Activated T-helper 1 cell treated with anti-CD3 and anti-CD28 coated beads, Interleukin-2, amount 50 U/mL, for 16 hours (primary cell): ENCODE results near the gene FCMR.
A peak's percentile ranks its signal among the peaks of the same experiment; 100 is the strongest.

Experiments
- DNase-seq, 2 donors: peaks; one replicate each; pipeline ENCODE4 v3.0.0-alpha.2; 2020; ENCODE audit warnings: low read depth in 1 of 2, low spot score in 1 of 2

The FCMR gene, protein sequence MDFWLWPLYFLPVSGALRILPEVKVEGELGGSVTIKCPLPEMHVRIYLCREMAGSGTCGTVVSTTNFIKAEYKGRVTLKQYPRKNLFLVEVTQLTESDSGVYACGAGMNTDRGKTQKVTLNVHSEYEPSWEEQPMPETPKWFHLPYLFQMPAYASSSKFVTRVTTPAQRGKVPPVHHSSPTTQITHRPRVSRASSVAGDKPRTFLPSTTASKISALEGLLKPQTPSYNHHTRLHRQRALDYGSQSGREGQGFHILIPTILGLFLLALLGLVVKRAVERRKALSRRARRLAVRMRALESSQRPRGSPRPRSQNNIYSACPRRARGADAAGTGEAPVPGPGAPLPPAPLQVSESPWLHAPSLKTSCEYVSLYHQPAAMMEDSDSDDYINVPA

DNA sequence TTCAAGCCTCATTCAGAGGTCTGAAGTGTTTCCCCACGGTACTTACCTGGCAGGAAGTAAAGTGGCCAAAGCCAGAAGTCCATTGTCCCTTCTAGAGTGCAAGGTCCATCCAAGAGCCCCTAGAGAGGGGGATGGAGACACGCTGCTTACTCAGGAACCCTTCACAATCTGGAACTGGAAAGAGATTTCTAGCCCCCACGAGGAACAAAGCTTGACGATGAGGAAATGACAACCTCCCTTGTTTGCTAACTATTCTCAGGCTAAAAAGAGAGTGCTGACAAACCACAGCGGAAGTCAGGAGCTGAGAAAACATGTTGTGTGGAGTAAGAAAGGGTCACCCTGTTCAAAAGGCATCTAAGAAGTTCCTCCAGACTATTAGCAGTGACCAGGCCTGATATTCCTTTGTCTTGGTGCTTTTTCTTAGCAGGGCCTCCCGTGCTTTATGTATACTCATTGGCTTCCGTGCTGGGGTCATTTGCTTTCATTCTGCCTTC, at the start of gene FCMR:
Gene FCMR (minus strand): TSS at position 170 of the 494 bp plus-strand sequence. CDS start 87 bp downstream, at position 83.
- peak in 1 of 2 donors; percentile 25 for DNase-seq

DNA sequence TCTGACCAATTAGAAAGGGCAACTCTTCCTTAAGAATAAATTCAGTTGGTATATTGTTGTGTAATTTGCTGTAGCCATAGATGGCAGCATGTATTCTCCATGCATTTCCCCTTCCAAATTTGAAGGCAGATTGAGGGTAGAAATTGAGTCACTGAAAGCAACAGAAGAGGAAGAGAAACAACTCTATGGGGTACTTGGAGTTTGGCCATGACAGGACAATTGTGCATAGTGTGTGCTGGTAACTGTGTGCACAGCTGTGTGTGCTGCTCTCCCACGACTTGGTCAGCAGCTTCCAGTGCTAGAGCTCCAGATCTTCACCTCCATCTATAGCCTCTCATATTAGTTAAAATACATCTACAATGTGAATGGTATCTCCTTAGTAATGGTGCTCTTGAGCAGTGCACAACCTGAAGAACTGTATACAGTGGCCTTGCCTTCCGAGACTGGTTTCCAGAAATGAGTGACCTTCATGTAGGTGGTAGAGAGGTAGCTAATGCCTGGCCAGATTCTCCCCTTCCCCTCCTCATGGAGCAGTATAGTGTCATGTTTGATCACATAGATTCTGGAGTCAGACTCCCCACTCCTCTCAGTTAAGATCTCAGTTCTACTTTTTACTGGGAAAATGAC, 49.4 kb upstream of the FCMR start:
- DNase-seq: no peak

DNA sequence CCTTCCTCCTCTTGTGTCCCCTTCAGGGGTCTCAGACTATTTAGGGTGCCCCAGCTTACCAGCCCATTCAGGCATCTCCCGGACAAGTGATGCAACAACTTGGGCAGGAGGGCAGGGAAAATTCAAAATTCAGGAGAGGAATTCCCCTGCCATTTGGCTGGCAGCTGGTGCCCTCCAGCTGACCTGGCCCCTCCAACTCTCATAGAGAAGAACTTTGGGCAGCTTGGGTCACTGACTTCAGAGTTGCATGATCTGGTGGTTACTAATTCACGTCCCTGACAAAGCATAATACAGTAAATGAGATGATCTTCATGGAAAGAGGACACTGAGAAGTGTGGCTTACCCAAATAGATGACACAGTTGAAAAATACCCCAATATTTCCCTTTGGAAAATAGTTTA, 48.7 kb upstream of the FCMR start, which contains the start of gene FCAMR:
Gene FCAMR (minus strand): TSS at position 15 of the 400 bp plus-strand sequence. CDS start 335 bp downstream, outside the sequence.
- no peak for DNase-seq

DNA sequence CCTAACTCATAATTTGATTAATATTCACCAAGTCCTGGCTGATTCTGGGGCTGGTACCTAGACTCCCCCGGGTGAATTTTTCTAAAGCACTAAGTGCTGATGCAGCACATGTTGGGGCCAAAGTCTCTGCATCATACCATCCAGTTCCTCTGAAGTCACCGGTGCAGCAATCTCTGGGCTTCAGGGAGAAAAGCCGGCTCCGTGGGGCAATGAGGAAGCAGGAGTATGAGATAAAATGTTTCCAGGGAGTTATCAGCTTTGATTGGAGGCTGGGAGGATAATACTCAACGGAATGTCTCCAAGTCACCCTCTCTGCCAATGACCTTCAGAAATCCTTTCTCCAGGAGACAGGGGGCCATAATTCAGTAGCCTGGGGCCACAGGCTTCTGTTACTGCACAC, 47.3 kb upstream of the FCMR start:
- DNase-seq: no peak

DNA sequence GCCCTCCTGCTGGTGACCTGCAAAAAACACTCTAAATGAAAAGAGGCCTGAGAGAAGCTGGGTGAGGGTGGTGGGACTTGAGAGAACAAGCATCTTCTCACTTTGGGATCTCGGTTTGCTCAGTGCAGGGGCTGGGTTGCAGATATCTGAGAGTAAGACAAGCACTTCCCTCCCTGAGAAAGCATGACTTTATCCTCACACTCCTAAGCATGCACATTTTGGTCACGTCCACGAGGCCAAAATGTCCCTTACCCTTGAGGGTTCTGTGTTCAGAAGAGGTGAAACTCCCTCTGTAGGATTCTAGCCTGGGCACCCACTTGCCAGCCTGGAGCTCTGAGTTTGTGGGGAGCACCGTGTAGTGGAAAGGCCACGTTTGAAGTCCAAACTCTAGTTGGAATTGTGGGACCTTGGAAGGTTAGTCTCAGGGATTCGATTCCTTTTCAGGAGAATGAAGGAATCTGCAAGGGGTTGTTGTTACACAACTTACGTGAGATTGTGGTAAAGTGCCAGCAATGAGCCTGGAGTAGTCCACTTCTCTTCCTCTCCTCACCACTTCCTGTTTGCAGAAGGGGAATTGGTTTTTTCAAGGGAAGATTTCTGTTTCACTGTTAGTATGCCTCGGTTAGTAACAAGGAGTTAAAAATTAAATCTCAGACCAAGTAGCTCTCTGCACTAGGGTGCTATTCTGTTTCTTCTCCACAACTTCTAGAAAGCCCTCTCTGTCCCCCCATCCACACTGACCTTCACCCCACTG, 45.5 kb upstream of the FCMR start:
- DNase-seq: no peak

DNA sequence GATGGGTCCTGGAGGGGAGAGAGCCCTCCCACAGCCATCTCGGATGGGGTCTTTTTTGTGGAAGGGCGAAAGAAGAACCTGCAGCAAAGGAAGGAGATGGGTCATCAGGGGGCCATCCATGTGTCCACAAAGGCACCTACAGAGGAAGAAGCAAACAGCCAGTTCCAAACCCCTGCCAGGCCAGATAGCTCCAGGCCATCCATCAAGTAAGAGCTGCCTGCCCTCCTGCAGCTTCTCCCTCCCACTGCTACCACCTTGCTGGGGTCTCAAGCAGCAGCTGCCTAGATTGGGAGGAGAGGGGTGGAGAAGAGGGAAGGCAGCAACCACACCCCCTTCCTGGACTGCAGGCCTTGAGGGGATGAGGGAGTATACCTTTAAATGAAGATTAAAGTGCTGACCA, 44.0 kb upstream of the FCMR start:
- no peak for DNase-seq

DNA sequence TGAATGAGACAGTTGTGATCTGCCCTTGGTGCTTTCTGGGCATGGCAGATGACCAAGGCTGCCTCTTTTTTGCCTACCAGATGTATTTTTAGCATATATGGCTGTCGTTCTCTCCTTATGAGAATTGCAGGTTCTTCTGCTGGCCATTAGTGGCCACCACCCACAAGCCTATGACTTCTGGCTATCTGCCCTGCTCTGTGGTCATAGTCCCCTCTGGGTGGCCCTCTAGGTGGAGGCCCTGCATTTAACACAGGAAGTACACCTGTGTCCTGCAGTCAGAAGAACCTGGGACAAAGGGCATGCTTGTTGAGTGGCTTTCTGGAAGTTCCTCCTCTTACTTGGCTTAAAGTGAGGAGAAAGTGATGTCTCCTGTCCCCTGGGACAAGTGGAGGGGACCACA, 42.0 kb upstream of the FCMR start:
- no peak for DNase-seq

DNA sequence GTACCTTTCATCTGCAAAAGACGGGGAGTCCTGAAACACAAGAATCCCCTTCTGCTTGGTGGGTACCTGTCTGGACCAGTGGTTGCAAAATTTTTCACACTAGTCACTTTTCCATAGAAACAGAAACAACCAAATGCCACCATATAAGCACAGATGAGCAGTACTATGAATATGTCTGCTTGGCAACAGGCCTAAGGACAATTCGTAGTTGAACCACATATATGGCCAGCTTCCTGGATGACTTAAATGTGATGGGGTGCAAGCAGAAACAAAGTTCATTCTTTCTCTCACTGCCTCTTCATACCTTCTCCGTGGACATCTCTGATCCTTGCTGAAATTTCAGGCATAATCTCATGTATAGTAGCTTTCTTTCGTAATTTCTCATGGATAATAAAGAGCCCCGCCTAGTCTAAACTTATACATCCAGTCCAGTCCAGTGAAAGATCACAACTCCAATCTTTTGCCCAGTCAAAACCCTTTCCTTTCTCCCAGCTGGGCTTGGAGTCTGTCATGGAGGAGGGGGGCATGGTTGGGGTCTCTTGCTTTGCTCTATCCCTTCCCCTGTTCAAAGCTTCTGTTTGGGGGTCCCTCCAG, 41.5 kb upstream of the FCMR start:
- DNase-seq: no peak

DNA sequence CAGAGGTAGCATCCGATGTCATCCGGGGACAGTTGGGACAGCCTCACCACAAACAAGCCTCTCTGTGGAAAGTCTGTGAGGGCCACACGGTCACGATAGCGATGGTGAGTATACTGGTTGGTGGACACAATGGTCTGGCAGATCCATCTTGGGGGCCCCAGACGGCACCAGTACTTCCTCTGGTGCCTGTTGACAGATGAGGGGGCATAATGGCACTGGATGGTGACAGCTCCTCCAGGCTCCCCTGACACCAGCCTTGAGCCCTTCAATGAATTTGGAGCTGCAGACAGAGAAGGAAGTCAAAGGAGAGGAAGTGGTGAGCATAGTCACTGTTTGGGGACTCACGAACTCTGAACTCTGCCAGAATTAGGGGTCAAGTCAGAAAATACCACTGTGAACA, 40.5 kb upstream of the FCMR start:
- DNase-seq: no peak

DNA sequence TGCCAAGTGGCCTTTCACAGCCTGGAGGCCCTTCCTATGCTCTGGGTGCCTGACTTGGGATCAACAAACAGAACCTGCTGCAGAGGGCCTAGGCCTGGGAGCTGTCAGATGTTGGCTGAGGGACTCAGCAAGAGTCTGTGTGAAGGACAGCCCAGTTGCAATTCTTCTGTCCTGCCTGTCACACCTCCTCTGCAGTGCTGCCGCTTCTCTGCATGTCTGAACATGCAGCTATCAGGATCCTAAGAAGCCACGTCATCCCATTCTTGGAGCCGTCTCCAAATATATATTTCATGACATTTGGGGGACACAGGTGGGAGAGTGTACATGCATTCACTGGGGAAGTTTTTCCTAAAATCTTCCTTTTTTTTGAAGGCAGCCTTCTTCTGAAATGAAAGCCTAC, 39.9 kb upstream of the FCMR start:
- DNase-seq: no peak

DNA sequence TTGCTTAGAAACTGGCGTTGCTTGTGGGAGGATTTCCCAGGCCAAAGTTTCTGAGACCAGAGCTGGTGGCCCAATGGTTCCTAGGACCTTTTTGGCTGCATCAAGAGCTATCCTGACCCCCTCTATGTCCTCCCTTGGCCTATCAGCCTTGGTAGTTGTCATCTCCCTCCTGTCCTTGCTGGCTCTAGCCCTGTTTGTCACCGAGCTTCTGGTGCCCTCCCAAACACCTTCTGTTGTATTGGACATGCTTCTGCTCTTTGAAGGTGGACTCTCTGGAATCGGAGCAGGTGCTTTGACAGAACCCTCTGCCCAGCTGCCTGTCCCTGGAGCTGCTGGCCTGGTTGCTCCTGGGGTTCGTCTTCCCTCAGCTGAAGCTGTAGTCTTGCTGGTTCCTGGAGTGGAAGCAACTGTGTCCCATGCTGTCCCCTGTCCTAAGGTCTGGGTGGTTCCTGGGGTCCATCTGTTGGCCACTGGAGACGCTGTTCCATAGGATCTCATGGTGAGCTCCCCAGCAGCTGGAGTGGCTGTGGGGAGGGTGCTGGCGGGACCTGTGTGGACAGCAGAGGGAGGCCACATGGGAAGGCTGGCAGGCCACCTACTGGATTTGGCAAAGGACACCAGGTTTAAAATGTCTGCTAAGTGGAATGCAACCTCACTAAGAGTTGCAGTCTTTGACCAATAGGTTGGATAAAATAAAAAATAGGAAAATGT, 39.1 kb upstream of the FCMR start:
- no peak for DNase-seq

DNA sequence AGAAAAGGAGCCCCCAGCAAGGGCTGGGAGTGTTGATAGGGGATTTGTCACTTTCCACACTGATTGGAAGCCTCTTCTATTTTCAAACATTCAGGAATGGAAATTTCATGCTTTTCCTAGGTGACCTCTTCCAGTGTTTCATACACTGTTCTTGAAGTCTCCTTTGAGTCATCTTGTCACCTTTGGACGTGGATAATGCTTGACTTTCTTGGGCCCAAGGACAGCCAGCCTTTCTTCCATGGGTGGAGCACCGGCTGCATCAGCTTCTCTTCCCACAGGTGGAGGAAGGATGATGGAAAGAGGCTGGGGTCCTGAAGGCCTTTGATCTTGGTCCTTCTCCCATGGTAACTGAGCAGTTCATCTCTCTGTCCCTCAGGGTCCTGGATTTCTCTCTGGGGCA, 36.4 kb upstream of the FCMR start:
- DNase-seq: no peak

DNA sequence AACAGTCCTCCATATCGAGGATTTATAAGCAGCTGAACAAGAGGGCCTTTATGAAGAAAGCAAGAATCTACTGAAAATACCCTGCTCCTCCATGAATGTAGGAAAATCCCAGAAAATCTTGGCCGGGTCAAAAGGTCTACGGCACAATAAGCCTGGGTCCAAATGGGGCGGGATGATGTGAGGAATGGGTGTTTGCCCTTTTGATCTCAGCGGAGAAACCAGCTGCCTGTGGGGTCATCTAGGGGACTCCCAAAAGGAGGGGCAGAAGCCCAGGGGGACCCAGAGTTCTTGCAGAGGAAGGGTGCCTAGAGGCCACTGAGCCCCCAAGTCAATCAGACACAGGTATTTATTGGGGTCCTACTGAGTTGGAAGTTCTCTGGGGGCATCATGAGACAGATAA, 35.9 kb upstream of the FCMR start:
- DNase-seq: no peak

DNA sequence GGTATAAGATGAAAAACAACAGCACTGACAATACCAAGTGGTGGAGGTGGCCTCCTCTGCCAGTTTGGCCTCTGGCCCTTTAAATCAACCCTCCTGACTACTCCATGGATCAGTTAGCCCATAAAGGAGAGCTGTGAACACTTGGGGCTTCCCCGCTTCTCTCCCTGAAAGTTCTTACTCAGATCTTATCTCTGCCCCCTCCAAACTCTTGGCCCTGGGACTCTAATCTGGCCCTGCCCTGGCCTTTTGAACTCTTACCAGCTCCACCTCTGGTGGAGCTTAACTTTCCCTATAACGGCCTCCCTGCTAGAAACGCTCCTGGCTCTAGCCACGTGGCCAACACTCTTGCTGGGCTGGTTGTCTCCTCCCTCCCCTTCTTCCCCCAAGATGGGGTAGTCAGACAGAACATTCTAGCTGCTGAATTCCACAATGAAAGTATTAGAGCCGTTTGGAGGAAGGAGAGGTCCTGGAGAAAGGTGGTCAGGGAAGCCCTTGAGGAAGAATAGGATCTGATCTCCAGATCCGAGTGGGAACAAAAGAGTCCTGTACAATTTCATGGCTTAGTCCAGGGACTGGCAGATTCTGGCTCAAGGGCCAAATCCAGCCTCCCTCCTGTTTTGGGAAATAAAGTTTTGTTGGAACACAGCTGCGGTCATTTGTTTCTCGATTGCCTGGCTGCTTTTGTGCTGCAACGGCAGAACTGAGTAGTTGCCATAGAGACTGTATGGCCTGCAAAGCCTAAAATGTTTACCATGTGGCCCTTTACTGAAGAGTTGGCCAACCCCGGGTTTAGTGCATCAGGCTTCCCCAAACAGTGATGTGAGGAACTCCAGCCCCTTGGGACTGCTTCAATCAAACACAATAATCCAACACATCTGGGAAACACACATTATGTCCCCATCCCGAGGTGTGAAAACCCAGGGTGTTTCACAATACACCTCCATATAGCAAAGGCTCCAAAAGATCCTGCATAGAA, 34.0 kb upstream of the FCMR start:
- no peak for DNase-seq

DNA sequence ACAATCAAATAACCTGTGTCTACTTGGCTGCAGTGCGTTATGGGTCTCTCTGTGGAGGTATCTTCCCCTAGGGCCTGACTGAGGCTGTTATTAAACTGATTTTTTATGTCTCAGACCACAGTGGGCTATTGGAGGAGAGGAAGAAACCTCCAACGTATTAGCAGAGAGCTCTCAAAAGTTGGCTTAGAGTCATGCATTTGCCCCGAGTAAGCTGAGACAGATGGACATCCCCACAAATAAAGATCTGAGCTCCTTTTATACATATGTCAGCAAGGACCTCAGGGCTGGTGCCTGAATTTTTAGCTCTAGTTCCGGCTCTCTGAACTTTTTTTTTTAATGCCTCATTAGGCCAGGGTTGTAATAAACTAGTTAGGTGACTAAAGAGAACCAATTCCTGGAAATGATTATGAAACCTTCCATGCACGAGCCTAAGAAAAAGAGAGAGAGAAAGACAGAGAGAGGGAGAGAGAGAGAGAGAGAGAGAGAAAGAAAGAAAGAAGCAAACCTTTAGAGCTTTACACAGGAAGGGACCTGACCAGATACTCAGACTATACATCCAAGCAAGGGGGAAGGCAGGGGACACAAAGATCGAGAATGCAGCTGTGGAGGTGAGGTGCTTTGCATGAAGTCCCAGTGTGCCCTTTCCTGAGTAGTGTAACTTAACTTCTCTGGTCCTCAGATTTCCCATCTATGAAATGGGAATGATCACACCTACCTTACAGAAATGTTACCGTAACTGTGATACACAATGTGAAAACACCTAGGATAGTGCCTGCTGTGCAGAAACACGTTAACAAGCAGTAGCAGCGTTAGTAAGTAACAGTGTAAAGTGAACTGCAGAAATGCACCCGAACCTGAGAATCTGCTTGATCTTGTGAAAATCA, 33.0 kb upstream of the FCMR start:
- DNase-seq: no peak

DNA sequence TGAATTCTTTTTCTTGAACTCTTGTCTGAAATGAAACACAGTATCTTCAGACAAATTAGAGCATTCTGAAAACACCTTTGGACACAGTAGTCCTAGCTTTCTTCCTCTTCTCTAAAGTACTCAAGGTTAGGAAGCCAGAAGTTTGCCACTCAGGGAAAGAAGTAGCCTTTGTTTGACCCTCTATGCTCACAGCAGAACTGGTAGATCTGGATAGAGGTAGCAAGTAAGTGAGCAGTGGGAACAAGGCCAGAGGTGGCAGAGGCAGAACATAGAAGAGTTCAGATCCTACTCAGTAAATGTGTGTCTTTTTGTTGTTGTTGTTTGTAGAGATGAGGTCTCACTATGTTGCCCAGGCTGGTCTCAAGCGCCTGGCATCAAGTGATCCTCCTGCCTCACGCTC, 31.9 kb upstream of the FCMR start:
- no peak for DNase-seq

DNA sequence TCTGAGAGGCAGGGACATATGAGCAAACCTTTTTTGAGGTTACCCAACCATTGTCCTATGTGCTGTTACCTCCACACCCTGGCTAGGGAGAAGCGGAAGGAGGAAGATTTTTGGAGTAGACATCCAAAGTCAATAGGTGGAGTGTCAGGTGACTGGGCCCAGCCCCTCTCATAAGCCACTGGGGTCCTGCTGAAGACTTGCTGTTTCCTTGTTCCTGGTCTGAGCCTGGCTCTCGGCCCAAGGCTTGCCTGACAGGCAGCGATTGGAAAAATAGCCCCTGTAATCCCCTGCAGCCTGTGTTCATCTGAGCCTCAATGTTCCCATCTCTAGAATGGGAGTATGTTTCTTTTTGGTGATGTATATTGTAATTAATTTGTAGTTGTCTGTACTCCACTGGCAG, 31.4 kb upstream of the FCMR start:
- no peak for DNase-seq

DNA sequence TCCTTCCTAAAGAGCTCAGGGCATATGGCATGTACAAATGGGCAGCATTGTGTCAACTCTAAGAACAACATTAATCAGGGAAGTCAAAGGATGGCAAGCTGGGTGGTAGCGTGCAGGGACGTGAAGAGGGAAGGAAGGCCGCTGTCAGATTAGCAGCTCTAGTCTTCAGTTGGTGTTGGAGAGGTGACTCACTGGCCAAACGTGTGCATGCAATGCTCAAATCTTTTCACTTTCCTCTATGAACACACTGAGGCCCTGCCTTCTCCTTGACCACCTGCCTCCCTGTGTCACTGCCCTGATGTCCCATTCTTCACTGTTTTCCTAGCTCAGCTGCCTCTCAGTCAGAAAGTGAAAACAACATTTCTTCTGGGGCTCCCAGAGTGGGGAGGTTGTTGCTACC, 30.4 kb upstream of the FCMR start:
- no peak for DNase-seq
